WERI-Rb-1 (cell line): ENCODE measurements around the gene CAMK4.

ENCODE experiments used
- DNase-seq: peaks from one replicate; pipeline ENCODE4 v3.0.0-alpha.2; 2020
- H3K27ac ChIP-seq: fragments of 250-450 bp; sonication (Bioruptor Pico); 2 replicates; pipeline ENCODE4 v1.5.1; 2020; ENCODE audit warnings: mild to moderate bottlenecking, moderate library complexity
- H3K27me3 ChIP-seq: fragments of 250-450 bp; sonication (Bioruptor Pico); 2 replicates; pipeline ENCODE4 v1.5.1; 2021; ENCODE audit warnings: mild to moderate bottlenecking, low read depth, moderate library complexity; ENCODE audit not compliant: insufficient read depth, severe bottlenecking
- H3K36me3 ChIP-seq: fragments of 250-450 bp; sonication (Bioruptor Pico); 2 replicates; pipeline ENCODE4 v1.5.1; 2020; ENCODE audit warnings: mild to moderate bottlenecking, moderate library complexity
- H3K4me3 ChIP-seq: 2 replicates; pipeline ENCODE4 v1.5.1; 2011; ENCODE audit warnings: low read depth, mild to moderate bottlenecking, control low read depth, low read length
- H3K9me3 ChIP-seq: fragments of 250-450 bp; sonication (Bioruptor Pico); 2 replicates; pipeline ENCODE4 v1.5.1; 2021; ENCODE audit warnings: mild to moderate bottlenecking, moderate library complexity; ENCODE audit not compliant: severe bottlenecking
- TF ChIP-seq, protein P1 (sequence below): IDR thresholded peaks from 2 replicates; pipeline ENCODE4 v1.5.1; 2011; ENCODE audit warnings: low read depth, mild to moderate bottlenecking, control low read depth, inconsistent platforms, low read length

Gene CAMK4

GRCh38 chr5:111385970-111386831, 162.0 kb downstream of the CAMK4 start:
- H3K36me3 ChIP-seq, result no peaks in the 10 kb centered on the region
- no peaks in the 10 kb centered on the region for H3K9me3 ChIP-seq
- no peaks in the 10 kb centered on the region for H3K27me3 ChIP-seq
- H3K27ac ChIP-seq, result peak overlapping the region; percentile 57
- H3K4me3 ChIP-seq, result no peak overlapping the region
- peak; percentile 60 for DNase-seq
- TF ChIP-seq, protein P1, sequence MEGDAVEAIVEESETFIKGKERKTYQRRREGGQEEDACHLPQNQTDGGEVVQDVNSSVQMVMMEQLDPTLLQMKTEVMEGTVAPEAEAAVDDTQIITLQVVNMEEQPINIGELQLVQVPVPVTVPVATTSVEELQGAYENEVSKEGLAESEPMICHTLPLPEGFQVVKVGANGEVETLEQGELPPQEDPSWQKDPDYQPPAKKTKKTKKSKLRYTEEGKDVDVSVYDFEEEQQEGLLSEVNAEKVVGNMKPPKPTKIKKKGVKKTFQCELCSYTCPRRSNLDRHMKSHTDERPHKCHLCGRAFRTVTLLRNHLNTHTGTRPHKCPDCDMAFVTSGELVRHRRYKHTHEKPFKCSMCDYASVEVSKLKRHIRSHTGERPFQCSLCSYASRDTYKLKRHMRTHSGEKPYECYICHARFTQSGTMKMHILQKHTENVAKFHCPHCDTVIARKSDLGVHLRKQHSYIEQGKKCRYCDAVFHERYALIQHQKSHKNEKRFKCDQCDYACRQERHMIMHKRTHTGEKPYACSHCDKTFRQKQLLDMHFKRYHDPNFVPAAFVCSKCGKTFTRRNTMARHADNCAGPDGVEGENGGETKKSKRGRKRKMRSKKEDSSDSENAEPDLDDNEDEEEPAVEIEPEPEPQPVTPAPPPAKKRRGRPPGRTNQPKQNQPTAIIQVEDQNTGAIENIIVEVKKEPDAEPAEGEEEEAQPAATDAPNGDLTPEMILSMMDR, result no peak

- H3K27ac ChIP-seq, result peak overlapping the region; percentile 57
- no peaks in the 10 kb centered on the region for H3K9me3 ChIP-seq
- no peak overlapping the region for H3K4me3 ChIP-seq
- no peaks in the 10 kb centered on the region for H3K36me3 ChIP-seq
- TF ChIP-seq, protein P1, result no peak
- no peaks in the 10 kb centered on the region for H3K27me3 ChIP-seq
- DNase-seq, result no peak
Observed at GRCh38 chr5:111386832-111387162, 162.6 kb downstream of the CAMK4 start.

GRCh38 chr5:111387361-111387760, 163.2 kb downstream of the CAMK4 start:
- H3K27ac ChIP-seq, result no peak overlapping the region
- TF ChIP-seq, protein P1, result no peak
- H3K9me3 ChIP-seq, result no peaks in the 10 kb centered on the region
- no peak for DNase-seq
- no peaks in the 10 kb centered on the region for H3K36me3 ChIP-seq
- H3K27me3 ChIP-seq, result no peaks in the 10 kb centered on the region
- no peak overlapping the region for H3K4me3 ChIP-seq

DNA sequence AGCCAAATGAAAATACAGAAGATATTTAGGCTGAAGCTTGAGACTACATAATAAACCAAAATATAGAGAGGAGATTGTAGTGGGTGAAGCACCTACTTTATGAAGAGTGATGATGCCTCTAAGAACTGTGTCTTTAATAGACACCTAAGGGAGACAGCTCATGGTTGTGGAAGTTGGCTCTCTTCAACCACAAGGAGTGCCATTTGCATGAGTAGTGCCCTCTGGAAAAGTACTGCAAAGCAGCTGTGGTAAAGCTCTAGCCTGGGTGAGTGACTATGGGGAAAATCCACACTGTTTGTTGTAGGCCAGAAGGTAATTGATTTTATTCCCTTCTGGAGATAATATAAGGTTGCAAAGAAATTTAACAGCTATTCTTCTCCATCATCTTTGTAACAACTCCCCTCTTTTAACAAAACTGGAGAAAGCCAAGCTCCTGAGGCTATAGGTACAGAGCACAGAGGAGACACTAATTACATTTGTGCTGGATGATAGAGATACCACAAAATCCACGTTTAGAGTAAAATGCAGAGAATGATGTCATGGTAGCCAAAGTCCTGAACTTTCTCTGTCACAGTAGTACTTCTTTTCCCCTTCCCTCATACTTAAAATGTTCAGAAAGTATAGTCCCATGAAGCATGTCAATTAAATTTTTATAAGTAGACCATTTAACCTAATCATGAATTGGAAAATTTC, 165.4 kb downstream of the CAMK4 start:
- TF ChIP-seq, protein P1, result no peak
- DNase-seq, result no peak

GRCh38 chr5:111392181-111392580, 168.0 kb downstream of the CAMK4 start:
- Histone ChIP-seq H3K36me3 (no peaks in the 10 kb centered on the region), H3K9me3 (no peaks in the 10 kb centered on the region), H3K27me3 (no peaks in the 10 kb centered on the region), H3K27ac (no peak overlapping the region), H3K4me3 (no peak overlapping the region)
- TF ChIP-seq, protein P1, result no peak
- DNase-seq, result no peak

More for the DNA sequence above, 165.4 kb downstream of the CAMK4 start:
- Histone ChIP-seq H3K36me3 (no peaks in the 10 kb centered on the region), H3K9me3 (no peaks in the 10 kb centered on the region), H3K27me3 (no peaks in the 10 kb centered on the region), H3K4me3 (no peak overlapping the region), H3K27ac (no peak overlapping the region)
